Stimulated activated CD4-positive, alpha-beta T cell treated with anti-CD3 and anti-CD28 coated beads, TNF-alpha, amount 100 ng/mL, for 1 hour (primary cell): Measurements from ENCODE around the gene MOV10L1.

Experiments used
- DNase-seq, 3 donors: peaks; one replicate each; pipeline ENCODE4 v3.0.0-alpha.2; 2020; ENCODE audit warnings: low read depth in 3 of 3, low spot score in 1 of 3

Gene MOV10L1

DNA sequence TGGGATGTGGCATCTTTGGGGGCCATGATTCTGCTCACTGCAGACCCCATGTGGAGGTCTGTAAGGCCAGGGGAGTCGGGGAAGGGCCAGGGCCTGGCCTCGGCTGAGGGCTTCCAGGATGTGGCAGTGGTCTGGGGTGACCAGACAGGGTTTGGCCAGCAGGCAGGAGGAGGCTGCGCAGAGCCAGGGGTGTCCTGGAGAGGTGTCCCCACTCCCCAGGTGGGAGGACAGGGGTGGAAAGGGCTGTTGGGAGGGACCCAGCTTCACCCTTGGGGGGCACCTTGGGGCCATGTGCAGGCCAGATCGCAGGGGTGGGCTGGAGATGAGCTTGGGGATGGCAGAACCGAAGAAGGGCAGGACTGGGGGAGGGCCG lies 84.2 kb downstream of the MOV10L1 start:
- no peak for DNase-seq

DNA sequence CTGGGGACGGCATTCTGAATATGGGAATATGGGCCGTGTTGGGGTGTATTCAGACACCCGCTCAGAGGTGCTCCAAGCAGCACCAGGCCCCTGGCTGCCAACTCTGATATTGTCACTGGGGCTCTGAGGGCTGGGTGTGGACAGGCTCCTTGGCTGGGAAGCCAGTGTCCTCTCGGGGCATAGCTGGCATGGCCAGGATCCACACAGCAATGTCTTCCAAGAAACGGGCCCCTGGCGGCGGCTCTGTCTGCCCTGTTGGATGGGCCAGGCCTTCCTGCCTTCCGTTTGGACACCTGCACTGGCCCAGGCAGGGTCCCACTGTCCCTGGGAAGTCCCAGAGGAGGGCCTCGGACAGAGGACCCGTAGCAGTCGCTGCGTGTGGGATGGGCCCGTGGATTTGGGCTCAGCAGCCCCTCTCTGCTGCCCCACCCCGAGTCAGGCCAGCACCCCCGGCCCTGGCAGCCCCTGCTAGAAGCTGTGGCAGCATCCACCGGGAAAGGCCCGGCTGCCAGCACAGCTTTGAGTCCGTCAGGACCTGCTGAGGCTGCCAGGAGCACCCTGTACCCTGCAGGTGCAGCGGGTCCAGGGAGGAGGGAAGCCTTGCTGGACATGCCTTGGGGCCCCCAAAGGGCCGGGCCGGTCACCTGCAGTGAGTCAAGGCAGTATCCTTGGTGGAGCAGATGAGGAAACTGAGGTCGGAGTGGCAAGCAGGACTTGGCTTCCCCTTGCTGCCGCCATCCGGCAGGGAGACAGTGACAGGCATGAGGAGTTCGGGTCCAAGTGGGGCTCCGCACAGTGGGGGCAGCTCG lies 84.8 kb downstream of the MOV10L1 start:
- no peak for DNase-seq

DNA sequence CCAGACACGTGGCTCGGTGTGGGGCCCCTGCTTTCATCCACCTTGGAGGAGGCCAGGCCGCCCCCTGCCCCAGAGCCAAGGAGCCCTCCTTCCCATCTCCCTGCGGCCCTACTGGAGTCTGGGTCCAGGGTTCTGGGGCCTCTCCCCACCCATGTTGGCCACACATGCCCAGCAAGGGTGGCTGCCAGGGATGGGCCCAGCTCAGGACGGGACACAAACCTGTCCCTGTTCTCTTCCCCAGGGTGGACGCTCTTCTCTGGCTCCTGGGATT lies 85.3 kb downstream of the MOV10L1 start:
- no peak for DNase-seq

DNA sequence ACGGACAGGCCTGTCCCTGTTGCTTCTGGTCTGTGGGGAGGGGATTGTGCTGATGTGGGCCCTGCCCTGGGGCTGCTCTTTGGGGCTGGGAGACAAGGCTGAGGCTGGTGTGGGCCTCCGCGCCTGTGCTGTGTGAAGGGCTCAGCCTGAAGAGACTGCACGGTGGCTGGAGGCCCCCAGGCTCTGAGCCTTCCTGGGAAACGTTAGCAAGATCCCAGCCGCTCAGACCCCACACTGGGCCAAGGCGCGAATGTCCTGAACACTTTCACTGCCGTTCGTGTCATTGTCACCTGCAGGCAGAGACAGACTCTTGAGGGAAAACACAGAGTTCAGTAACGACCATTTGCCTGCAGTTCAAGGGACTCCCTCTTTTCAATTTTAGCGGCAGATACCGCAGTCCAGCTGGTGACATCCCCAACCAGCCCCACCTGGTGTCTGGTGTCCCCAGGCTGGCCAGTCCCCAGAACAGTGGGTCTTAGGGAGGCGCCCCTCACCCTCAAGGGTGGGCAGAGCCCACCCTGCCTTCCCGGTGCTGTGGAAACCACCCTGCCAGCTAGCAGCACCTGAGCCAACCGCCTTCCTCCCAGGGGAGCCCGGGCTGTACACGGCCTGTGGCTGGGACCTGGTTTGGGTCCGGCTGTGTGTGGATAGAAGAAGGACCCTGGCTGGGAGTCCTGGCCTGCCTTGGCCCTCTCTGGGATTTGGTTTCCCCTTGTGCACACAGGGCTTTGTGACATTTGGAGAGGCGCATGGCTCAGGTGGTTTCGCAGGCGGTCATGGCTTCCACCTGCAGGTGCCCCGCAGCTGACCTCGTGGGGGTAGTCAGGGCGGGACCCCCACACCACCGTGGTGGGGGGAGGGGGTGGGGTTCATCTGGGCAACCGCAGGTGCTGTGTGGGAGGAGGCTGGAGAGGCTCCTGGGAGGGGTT lies 86.4 kb downstream of the MOV10L1 start:
- no peak for DNase-seq

DNA sequence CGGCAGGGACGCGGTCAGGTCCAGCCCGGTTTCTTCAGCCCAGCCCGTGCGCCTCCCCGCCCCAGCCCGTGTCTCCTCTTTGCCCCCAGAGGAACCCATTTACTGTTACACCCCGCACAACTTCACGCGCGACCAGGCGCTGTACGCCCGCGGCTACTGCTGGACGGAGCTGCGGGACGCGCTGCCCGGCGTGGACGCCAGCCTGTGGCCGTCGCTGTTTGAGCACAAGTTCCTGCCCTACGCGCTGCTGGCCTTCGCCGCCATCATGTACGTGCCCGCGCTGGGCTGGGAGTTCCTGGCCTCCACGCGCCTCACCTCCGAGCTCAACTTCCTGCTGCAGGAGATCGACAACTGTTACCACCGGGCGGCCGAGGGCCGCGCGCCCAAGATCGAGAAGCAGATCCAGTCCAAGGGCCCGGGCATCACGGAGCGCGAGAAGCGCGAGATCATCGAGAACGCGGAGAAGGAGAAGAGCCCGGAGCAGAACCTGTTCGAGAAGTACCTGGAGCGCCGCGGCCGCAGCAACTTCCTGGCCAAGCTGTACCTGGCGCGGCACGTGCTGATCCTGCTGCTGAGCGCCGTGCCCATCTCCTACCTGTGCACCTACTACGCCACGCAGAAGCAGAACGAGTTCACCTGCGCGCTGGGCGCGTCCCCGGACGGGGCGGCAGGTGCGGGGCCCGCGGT lies 87.2 kb downstream of the MOV10L1 start:
- no peak for DNase-seq

DNA sequence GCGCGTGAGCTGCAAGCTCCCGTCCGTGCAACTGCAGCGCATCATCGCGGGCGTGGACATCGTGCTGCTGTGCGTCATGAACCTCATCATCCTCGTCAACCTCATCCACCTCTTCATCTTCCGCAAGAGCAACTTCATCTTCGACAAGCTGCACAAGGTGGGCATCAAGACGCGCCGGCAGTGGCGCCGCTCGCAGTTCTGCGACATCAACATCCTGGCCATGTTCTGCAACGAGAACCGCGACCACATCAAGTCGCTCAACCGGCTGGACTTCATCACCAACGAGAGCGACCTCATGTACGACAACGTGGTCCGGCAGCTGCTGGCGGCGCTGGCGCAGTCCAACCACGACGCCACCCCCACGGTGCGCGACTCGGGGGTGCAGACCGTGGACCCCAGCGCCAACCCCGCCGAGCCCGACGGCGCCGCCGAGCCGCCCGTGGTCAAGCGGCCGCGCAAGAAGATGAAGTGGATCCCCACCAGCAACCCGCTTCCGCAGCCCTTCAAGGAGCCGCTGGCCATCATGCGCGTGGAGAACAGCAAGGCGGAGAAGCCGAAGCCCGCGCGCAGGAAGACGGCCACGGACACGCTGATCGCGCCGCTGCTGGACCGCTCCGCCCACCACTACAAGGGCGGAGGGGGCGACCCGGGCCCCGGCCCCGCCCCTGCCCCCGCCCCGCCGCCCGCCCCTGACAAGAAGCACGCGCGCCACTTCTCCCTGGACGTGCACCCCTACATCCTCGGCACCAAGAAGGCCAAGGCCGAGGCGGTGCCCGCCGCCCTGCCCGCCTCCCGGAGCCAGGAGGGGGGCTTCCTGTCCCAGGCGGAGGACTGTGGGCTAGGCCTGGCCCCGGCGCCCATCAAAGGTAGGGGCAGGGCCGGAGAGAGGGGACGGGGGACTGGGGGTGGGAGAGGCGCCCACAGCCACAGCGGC lies 88.0 kb downstream of the MOV10L1 start:
- DNase-seq = no peak

DNA sequence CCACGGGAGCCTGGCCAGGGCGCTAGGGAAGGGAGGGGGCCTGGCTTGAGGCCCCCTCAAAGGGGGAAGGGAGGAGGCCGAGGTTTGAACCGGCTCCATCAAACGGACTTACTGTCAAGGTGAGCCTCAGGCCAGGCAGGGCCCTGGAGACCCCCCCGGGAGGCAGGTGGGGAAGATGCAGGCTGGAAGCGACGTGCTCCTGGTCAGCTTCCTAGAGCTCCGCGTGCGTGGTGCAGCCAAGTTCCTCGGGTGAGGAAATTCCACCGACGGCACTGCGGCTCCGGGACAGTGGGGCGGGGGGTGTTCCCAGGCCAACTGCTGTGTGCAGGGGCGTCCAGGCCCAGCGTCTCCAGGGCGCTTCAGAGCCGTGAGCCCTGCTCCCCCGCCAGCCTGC lies 88.7 kb downstream of the MOV10L1 start:
- DNase-seq = no peak

DNA sequence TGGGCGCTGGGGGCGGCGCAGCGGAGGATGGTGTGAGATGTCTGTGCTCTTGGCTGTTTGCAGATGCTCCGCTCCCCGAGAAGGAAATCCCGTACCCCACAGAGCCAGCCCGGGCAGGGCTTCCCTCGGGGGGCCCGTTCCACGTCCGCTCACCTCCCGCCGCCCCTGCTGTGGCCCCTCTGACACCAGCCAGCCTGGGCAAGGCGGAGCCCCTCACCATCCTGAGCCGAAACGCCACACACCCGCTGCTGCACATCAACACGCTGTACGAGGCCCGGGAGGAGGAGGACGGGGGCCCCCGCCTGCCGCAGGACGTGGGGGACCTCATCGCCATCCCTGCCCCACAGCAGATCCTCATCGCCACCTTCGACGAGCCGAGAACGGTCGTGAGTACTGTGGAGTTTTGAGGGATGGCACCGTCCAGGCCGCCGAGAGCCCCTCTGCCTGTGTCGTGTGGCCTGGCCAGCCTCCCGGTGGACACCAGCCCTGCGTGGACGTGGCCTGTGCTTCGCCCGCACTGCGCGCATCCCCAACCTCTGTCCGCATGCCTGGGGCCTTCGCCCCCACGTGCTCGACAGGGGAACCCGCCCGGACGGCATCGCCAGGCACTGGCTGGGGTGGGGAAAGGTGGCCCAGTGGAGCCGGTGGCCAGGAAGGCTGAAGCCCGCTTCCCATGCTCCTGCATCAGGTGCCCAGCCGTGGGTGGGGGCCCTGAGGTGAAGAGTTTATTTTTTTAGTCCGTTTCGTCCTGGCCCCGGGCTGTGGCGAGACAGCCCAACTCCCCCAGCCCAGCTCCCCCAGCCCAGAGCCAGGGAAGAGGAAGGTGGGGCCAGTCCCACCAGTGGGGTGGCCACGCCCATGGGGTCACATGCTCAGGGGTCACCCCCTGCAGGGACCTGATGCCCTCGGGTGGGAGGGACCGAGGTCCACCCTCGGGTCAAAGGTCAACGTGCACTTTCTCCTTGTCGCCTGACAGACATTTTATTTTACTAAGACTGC lies 89.4 kb downstream of the MOV10L1 start:
- no peak for DNase-seq

DNA sequence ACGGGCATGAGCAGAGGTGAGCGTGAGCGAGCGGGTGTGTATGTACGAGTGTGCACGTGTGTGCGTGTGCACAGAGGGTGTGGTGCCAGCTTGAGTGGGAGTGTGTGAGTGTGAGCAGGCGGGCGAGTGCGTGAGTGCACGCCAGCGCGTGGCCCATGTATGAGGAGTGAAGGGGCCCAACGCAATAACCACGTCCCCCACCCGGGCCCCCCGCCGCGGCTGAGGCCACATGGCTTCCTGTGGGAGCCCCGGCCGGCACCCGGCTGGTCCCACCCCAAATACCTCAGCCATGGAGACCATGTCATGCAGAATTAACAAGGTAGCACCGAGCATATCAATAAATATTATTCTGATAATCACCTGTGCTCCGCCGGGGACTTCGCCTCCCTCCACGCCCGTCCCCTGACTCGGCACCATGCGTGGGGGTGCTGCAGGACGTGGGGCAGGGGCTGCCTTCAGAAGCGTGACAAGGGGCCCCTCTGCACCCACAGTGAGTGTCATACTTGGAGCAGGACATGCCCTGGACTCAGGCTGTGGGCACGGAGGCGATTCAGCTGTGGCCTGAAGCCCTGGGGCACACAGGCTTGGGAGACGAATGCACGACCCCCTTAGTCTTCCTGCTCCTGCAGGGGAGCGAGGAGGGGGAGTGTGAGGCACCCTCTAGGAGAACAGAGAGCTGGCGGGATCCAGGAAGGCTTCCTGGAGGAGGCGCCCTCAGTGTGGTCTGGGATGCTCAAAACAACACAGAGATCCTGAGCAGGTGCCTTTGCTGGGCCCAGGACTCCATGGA lies 90.3 kb downstream of the MOV10L1 start:
- no peak for DNase-seq

DNA sequence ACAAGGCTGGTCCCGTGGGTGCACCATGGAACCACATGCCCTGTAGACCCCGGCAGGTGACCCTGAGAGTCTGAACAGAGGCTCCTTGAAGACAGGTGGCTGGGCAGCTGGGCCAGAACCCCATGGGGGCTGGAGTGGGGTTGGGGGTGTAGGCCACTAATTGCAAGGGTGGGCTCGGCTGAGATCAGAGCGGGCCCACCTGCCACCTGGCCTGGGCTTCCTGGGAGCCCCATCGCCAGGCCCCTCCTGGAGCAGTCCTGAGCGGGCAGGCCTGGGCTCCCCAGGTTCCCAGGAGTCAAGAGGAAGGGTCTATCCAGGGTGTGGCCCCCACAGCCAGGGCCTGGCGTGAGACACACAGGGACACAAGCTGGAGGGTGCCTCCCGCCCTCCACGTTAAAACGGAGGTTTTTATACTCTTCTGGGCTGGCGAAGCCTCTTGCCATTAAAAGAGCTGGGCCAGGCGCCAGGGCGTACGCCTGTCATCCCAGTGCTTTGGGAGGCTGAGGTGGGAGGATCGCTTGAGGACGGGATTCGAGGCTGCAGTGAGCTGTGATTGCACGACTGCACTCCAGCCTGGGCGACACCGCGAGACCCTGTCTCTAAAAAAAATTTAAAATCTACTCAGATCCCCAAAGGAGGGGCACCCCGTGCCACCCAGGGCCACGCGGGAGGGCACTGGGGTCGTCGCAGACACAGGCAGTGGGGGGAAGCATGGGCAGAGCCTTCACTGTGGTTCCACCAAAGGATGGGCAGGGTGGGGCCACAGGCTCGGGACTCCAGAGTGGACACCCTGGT lies 91.1 kb downstream of the MOV10L1 start:
- no peak for DNase-seq

DNA sequence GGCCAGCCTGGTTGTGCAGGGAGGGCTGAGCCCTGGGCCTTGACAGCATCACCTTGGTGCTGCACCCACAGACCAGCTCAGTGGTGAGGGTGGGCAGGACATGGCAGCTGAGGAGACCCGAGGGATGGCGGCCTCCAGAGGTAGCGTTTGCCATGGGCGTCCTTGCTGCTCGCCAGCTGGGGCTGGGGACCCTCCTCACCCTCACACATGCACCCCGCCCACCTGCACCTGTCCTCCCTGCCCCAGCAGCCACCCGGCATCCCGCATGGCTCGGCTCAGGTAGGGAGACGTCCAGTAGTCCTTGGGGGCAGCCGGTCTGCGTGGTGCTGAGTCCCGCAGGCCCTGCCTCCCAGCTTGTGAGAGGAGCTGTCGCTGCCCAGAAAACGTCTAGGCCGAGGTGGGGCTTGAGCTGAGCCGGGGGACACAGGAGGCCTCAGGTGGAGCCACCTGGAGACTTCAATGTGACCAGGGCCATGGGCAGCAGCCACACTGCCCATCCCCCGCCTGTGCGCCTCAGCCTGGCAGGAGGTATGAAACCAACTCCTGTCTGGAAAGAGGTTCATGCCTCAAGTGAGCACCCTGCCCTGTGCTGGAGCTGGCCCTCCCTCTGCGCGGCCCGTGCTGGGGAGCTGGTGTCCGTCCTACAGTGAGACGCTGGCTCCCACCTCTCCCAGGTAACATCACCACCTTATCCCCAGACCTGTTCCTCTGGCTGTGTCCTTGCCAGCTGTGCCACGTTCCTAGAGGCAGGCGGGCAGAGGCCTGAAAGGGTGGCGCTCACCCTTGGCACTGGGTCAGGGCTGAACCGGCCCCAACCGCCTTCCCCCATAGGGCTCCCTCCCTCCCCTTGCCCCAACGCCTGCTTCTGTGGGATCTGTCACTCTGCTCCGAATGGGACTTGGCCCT lies 92.6 kb downstream of the MOV10L1 start:
- DNase-seq = no peak

DNA sequence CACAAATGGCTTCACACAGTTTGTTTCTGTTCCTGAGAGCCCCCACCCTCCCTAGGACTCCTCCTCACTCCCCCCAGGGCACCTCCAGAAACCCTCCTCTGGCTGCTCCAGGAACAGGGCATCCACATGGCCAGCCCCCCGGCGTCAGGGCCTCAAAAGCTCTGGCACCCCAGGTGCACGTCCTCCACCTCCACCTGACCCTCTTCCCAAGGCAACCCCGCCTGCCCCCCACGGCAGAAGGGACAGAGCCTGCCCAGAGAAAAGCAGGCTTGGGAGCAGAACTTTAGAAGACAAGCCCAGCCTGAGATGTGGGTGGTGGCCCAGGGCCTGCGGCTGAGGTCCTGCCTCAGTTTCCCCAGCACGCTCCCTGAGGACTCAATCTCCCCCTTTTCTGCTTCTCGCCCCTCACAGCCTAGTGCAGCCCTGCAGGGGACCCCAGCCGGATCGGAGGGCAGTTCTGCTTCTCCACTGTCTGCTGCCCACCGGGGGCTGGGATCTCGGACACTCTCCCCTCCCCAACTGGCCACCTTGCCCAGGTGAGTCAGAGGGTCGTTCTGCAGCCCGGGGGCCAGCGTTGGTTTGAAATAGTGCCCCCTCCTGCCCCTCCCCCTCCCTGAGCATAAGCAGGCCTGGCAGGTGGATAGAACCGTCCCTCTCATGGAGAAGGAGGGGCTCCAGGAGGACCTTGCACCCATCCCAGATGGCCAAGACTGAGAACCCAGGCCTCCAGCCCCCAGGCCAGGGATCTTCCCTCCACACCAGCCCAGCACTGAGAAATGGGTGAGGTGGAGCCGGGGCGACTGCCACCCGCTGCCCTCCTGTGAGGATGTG lies 93.5 kb downstream of the MOV10L1 start:
- no peak for DNase-seq

DNA sequence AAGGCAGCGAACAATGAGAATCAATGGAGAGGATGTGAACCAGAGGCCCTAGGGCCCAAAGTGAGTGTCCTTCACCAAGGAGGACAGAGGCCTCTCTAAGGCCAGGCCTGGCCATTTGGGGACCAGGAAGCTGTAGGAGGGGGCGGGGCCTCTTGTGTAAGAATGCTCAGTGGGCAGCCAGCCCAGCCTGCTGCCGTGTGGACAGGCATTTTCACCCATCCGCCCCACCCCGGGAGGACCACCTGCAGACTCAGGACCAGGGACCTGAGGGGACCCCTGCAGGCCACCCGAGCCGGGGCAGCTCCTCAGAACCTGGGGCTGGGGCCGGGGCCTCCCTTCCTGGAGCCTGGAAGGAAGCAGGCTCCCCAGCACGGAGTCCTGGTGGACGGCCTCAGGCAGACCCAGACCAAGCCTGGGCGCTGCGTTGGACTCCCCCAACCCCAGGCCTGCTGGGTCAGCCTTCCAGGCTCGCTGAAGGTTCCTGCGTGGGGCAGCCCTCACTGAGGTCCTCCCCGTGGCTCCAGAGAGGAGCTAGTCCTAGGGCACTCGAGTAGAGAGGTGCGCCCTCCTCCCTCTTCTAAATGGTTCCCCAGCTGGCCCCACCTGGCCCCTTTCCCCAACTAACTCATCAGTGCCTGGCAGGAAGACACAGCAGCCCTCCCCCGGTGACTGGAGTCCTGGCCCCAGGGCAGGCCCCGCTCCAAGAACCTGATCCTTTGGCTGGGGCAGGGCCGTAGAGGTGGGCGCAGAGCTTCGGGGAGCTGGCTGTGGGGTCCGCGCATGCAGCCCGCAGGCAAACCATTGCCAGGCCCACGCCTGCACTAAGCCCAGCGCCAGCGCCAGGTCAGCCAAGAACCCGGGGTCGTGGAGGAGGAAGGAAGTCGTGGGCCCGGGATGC lies 94.4 kb downstream of the MOV10L1 start:
- no peak for DNase-seq

DNA sequence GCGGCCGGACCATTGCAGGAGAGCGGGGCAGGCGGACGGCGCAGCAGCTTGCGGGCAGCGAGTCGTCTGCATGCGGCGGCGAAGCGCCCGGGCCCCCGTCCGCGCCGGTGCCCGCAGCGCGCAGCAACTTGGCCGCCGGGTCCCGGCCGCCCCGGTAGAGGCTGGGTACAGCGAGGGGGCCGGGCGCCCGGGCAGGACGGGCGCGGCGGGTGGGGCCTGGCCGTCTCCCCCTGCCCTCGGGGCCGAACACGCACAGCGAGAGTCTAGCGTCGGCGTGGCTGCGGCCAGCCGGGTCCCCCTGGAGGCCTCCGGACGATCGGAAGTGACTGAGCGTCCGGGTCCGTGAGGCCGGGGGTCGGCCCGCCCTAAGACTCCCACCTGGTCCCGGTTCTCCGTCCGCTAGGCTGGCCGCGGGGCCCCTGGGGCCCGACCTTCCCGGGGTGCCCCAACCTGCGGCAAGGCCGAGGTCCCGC lies 95.1 kb downstream of the MOV10L1 start:
- DNase-seq = no peak
